HEK293 (cell line): ENCODE results near the gene GRAP2.

ENCODE experiments used
- ZNF324 ChIP-seq: fragments of 450-650 bp; formaldehyde crosslinking; IDR thresholded peaks from 2 replicates; pipeline ENCODE4 v1.5.1; 2016; ENCODE audit warnings: missing biosample characterization, missing genetic modification characterization
- ZNF335 ChIP-seq: fragments of 450-650 bp; formaldehyde crosslinking; conservative IDR thresholded peaks from 2 replicates; pipeline ENCODE4 v1.5.1; 2016; ENCODE audit warnings: missing biosample characterization, missing genetic modification characterization
- ZNF341 ChIP-seq: fragments of 450-650 bp; formaldehyde crosslinking; IDR thresholded peaks from 2 replicates; pipeline ENCODE4; 2016; ENCODE audit warnings: low read depth, missing biosample characterization, missing genetic modification characterization
- ZNF433 ChIP-seq: fragments of 450-650 bp; formaldehyde crosslinking; IDR thresholded peaks from 2 replicates; pipeline ENCODE4 v1.5.1; 2016; ENCODE audit warnings: missing biosample characterization, missing genetic modification characterization, low read depth
- ZNF660 ChIP-seq: fragments of 450-650 bp; IDR thresholded peaks from 2 replicates; pipeline ENCODE4 v1.5.1; 2018; ENCODE audit warnings: missing biosample characterization, mild to moderate bottlenecking, missing genetic modification characterization
- TF ChIP-seq, protein P1 (sequence below): fragments of 450-650 bp; formaldehyde crosslinking; IDR thresholded peaks from 2 replicates; pipeline ENCODE4 v1.5.1; 2016; ENCODE audit warnings: missing biosample characterization, missing genetic modification characterization
- TF ChIP-seq, protein P2 (sequence below): fragments of 450-650 bp; formaldehyde crosslinking; IDR thresholded peaks from 2 replicates; pipeline ENCODE4 v1.5.1; 2016; ENCODE audit warnings: missing biosample characterization, missing genetic modification characterization

DNA sequence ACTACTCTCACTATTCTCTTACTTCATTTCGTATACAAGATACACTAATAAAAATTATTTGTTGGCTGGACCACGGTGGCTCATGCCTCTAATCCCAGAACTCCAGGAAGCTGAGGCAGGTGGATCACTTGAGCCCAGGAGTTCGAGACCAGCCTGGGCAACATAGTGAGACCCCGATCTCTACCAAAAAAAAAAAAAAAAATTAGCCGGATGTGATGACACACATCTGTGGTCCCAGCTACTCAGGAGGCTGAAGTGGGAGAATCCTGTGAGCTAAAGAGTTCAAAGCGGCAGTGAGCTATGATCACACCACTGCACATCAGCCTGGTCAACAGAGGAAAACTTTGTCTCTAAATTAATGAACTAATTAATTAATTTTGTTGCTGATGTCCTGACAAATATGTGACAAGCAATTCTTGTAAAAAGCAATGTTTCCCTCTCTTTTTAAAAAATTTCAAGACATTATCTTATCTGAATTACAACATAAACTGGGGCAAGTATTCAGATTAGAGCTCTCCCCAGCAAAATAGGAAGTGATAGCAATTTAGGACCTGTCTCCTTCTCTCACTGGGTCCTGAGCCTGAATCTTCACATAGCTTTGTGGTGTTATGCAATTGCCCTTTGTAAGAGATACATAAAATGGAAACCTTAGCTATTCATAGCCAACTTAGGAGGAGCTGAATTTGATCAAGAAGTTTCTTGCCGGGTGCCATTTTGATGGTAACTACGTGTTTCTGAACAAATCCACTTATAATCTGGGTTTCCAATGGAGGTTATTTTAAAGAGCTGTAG, 41.8 kb downstream of the GRAP2 start:
- TF ChIP-seq, protein P1, sequence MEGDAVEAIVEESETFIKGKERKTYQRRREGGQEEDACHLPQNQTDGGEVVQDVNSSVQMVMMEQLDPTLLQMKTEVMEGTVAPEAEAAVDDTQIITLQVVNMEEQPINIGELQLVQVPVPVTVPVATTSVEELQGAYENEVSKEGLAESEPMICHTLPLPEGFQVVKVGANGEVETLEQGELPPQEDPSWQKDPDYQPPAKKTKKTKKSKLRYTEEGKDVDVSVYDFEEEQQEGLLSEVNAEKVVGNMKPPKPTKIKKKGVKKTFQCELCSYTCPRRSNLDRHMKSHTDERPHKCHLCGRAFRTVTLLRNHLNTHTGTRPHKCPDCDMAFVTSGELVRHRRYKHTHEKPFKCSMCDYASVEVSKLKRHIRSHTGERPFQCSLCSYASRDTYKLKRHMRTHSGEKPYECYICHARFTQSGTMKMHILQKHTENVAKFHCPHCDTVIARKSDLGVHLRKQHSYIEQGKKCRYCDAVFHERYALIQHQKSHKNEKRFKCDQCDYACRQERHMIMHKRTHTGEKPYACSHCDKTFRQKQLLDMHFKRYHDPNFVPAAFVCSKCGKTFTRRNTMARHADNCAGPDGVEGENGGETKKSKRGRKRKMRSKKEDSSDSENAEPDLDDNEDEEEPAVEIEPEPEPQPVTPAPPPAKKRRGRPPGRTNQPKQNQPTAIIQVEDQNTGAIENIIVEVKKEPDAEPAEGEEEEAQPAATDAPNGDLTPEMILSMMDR (tag by site-specific recombination): no peak
- TF ChIP-seq ZNF341 (tag by site-specific recombination) (no peak), ZNF660 (tag by site-specific recombination) (no peak), ZNF433 (tag by site-specific recombination) (no peak), ZNF335 (tag by site-specific recombination) (no peak), ZNF324 (tag by site-specific recombination) (no peak)
- TF ChIP-seq, protein P2, sequence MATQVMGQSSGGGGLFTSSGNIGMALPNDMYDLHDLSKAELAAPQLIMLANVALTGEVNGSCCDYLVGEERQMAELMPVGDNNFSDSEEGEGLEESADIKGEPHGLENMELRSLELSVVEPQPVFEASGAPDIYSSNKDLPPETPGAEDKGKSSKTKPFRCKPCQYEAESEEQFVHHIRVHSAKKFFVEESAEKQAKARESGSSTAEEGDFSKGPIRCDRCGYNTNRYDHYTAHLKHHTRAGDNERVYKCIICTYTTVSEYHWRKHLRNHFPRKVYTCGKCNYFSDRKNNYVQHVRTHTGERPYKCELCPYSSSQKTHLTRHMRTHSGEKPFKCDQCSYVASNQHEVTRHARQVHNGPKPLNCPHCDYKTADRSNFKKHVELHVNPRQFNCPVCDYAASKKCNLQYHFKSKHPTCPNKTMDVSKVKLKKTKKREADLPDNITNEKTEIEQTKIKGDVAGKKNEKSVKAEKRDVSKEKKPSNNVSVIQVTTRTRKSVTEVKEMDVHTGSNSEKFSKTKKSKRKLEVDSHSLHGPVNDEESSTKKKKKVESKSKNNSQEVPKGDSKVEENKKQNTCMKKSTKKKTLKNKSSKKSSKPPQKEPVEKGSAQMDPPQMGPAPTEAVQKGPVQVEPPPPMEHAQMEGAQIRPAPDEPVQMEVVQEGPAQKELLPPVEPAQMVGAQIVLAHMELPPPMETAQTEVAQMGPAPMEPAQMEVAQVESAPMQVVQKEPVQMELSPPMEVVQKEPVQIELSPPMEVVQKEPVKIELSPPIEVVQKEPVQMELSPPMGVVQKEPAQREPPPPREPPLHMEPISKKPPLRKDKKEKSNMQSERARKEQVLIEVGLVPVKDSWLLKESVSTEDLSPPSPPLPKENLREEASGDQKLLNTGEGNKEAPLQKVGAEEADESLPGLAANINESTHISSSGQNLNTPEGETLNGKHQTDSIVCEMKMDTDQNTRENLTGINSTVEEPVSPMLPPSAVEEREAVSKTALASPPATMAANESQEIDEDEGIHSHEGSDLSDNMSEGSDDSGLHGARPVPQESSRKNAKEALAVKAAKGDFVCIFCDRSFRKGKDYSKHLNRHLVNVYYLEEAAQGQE (tag by site-specific recombination): no peak
